Astrocyte (in vitro differentiated cells and primary cell): ENCODE results near the gene P2RY1. TPM values are rescaled to one million over a fixed set of nuclear protein-coding genes. Genes with fewer than 3 reads are reported as not detected.

Experiments
- DNase-seq: peaks from one replicate; pipeline ENCODE4 v3.0.0-alpha.2; 2010; ENCODE audit warnings: low read depth
- FAIRE-seq: peaks from 2 replicates; lab custom pipeline; 2011; peaks lifted over from hg19 to GRCh38; lab: Jason Lieb, UNC
- H2AFZ ChIP-seq: 2 replicates; pipeline ENCODE4 v1.6.0; 2012; ENCODE audit warnings: low read depth, low read length, inconsistent platforms
- H3K27ac ChIP-seq: 2 replicates; pipeline ENCODE4 v1.5.1; 2011; ENCODE audit warnings: low read depth, low read length, inconsistent platforms
- H3K27me3 ChIP-seq: 2 replicates; pipeline ENCODE4 v1.6.0; 2011; ENCODE audit warnings: low read length, inconsistent platforms; ENCODE audit not compliant: insufficient read depth
- H3K36me3 ChIP-seq: 2 replicates; pipeline ENCODE4 v1.5.1; 2011; ENCODE audit warnings: low read length, inconsistent platforms; ENCODE audit not compliant: insufficient read depth
- H3K4me1 ChIP-seq: 2 replicates; pipeline ENCODE4 v1.5.1; 2011; ENCODE audit warnings: low read length, inconsistent platforms; ENCODE audit not compliant: insufficient read depth
- H3K4me2 ChIP-seq: 2 replicates; pipeline ENCODE4 v1.6.0; 2012; ENCODE audit warnings: low read length, inconsistent platforms
- H3K4me3 ChIP-seq: 2 replicates; pipeline ENCODE4 v1.5.1; 2011; ENCODE audit warnings: low read depth, mild to moderate bottlenecking, low read length, inconsistent platforms; ENCODE audit not compliant: insufficient read depth
- H3K79me2 ChIP-seq: 2 replicates; pipeline ENCODE4 v1.6.0; 2012; ENCODE audit warnings: mild to moderate bottlenecking, low read length, inconsistent platforms; ENCODE audit not compliant: insufficient read depth
- H3K9ac ChIP-seq: 2 replicates; pipeline ENCODE4 v1.6.0; 2012; ENCODE audit warnings: mild to moderate bottlenecking, low read length, inconsistent platforms
- H3K9me3 ChIP-seq: 2 replicates; pipeline ENCODE4 v1.5.1; 2012; ENCODE audit warnings: low read depth, mild to moderate bottlenecking, low read length, inconsistent platforms; ENCODE audit not compliant: insufficient read depth
- H4K20me1 ChIP-seq: 2 replicates; pipeline ENCODE4 v1.6.0; 2012; ENCODE audit warnings: low read length, inconsistent platforms; ENCODE audit not compliant: insufficient read depth
- H3K27ac Mint-ChIP-seq: one replicate; pipeline ENCODE4 v1.8.0; 2021; ENCODE audit warnings: mild to moderate bottlenecking, mixed read lengths; ENCODE audit not compliant: unreplicated experiment
- H3K27me3 Mint-ChIP-seq: one replicate; pipeline ENCODE4 v1.8.0; 2021; ENCODE audit warnings: low read depth, mixed read lengths; ENCODE audit not compliant: unreplicated experiment
- H3K36me3 Mint-ChIP-seq: one replicate; pipeline ENCODE4 v1.8.0; 2021; ENCODE audit warnings: low read depth, mixed read lengths; ENCODE audit not compliant: unreplicated experiment
- H3K4me1 Mint-ChIP-seq: one replicate; pipeline ENCODE4 v1.8.0; 2021; ENCODE audit warnings: low read depth, mixed read lengths; ENCODE audit not compliant: unreplicated experiment
- H3K4me3 Mint-ChIP-seq: one replicate; pipeline ENCODE4 v1.8.0; 2021; ENCODE audit warnings: mild to moderate bottlenecking, moderate library complexity, mixed read lengths; ENCODE audit not compliant: unreplicated experiment
- H3K9me3 Mint-ChIP-seq: one replicate; pipeline ENCODE4 v1.8.0; 2021; ENCODE audit warnings: mild to moderate bottlenecking, mixed read lengths; ENCODE audit not compliant: unreplicated experiment
- CTCF ChIP-seq: IDR thresholded peaks from 2 replicates; pipeline ENCODE4 v1.5.1; 2011; ENCODE audit warnings: low read depth, mild to moderate bottlenecking, inconsistent platforms, low read length, moderate library complexity; ENCODE audit not compliant: insufficient read depth
- EZH2 ChIP-seq: IDR thresholded peaks from 2 replicates; pipeline ENCODE4 v1.6.1; 2012; ENCODE audit warnings: mild to moderate bottlenecking, low read length, inconsistent platforms; ENCODE audit not compliant: insufficient read depth
- total RNA-seq: library from RNA; stranded (reverse); gene quantifications from 2 replicates; pipeline ENCODE4 v1.2.1, GENCODE V29; 2021

Gene P2RY1
- total RNA-seq, 1 donor from 2014 or later, result 1.4 TPM

DNA sequence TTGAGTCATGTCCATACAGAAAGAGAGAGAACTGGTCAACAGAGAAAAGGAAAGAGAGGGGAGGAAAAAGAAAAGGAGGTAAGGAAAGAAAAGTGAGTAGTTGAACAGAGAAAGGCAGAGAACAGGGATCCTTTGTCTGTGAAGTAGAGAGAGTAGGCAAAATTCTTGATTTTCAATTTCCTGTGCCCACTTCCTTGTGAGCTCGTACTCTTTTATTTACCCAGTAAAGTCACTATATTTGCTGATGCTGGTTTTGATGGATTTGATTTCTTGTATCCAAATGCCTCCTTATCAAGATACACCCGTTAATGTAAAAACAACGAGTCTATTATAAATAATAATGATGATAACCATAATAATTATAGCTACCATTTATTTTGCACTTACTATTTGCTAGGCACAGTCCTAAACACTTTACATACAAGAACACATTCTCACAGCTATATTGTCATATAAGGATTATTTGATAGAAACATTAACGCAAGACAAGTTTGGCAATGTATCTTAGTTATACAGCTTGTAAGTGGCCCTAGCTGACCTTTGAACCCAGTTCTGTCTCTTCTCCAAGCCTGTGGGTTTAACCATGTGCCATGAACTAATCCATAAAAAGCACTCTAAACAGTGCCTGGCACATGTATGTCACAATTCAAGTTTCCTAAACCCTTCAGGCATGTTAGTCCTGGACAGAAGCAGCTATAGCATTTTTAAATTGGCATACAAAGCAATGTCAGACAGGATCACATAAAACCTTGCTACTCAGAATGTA lies 6.7 kb upstream of the P2RY1 start:
- no peaks in the 10 kb centered on the region for H3K9me3 Mint-ChIP-seq
- Histone ChIP-seq H3K4me1 (no peaks in the 10 kb centered on the region), H3K4me3 (no peak overlapping the region), H3K27me3 (no peaks in the 10 kb centered on the region), H3K36me3 (no peaks in the 10 kb centered on the region), H3K4me2 (no peak overlapping the region), H3K79me2 (no peaks in the 10 kb centered on the region), H2AFZ (no peak overlapping the region), H3K27ac (no peak overlapping the region), H3K9me3 (no peaks in the 10 kb centered on the region), H3K9ac (no peak overlapping the region), H4K20me1 (no peaks in the 10 kb centered on the region)
- no peaks in the 10 kb centered on the region for H3K36me3 Mint-ChIP-seq
- no peak for DNase-seq
- H3K27me3 Mint-ChIP-seq, result peaks cover 3% of the 10 kb centered on the region
- H3K4me1 Mint-ChIP-seq, result peaks cover 2% of the 10 kb centered on the region
- no peak overlapping the region for H3K4me3 Mint-ChIP-seq
- H3K27ac Mint-ChIP-seq, result no peak overlapping the region
- FAIRE-seq, result no peak
- TF ChIP-seq CTCF (no peak), EZH2 (no peak)

GRCh38 chr3:152830245-152830644 lies 4.7 kb upstream of the P2RY1 start:
- Mint-ChIP-seq H3K9me3 (no peaks in the 10 kb centered on the region), H3K4me3 (no peak overlapping the region), H3K4me1 (peaks cover 2% of the 10 kb centered on the region), H3K27ac (no peak overlapping the region), H3K27me3 (peaks cover 3% of the 10 kb centered on the region), H3K36me3 (no peaks in the 10 kb centered on the region)
- H3K4me2 ChIP-seq, result no peak overlapping the region
- no peaks in the 10 kb centered on the region for H3K79me2 ChIP-seq
- H3K9ac ChIP-seq, result no peak overlapping the region
- H4K20me1 ChIP-seq, result no peaks in the 10 kb centered on the region
- TF ChIP-seq EZH2 (no peak), CTCF (no peak)
- FAIRE-seq (no peak), DNase-seq (no peak)
- no peak overlapping the region for H3K4me3 ChIP-seq
- no peaks in the 10 kb centered on the region for H3K36me3 ChIP-seq
- H3K27ac ChIP-seq, result no peak overlapping the region
- H2AFZ ChIP-seq, result no peak overlapping the region
- peaks cover 3% of the 10 kb centered on the region for H3K4me1 ChIP-seq
- no peaks in the 10 kb centered on the region for H3K9me3 ChIP-seq
- H3K27me3 ChIP-seq, result no peaks in the 10 kb centered on the region

DNA sequence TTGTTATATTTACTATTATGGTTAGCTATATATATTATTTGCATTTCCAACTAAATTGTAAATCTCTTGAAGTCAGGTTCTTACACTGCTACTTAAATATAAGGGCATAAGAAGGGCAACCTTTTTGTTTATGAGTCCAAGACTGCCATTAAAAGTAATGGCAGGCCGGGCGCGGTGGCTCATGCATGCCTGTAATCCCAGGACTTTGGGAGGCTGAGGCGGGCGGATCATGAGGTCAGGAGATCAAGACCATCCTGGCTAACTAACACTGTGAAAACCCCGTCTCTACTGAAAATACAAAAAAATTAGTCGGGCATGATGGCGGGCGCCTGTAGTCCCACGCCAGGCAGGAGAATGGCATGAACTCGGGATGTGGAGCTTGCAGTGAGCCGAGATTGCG lies 2.9 kb upstream of the P2RY1 start:
- Histone ChIP-seq H4K20me1 (no peaks in the 10 kb centered on the region), H3K9me3 (no peaks in the 10 kb centered on the region), H3K27ac (no peak overlapping the region), H3K79me2 (no peaks in the 10 kb centered on the region), H2AFZ (no peak overlapping the region), H3K4me3 (no peak overlapping the region), H3K9ac (no peak overlapping the region), H3K36me3 (no peaks in the 10 kb centered on the region), H3K4me2 (no peak overlapping the region), H3K4me1 (peaks cover 3% of the 10 kb centered on the region), H3K27me3 (peaks cover 14% of the 10 kb centered on the region)
- no peaks in the 10 kb centered on the region for H3K36me3 Mint-ChIP-seq
- DNase-seq (no peak), FAIRE-seq (no peak)
- no peak overlapping the region for H3K27ac Mint-ChIP-seq
- peaks cover 6% of the 10 kb centered on the region for H3K27me3 Mint-ChIP-seq
- no peak overlapping the region for H3K4me3 Mint-ChIP-seq
- no peaks in the 10 kb centered on the region for H3K4me1 Mint-ChIP-seq
- TF ChIP-seq EZH2 (no peak), CTCF (no peak)
- no peaks in the 10 kb centered on the region for H3K9me3 Mint-ChIP-seq
